Measurements from ENCODE around the gene LEFTY2.

Gene LEFTY2

GRCh38 chr1:225963735-225964530 is 22.9 kb upstream of the LEFTY2 start:
- peaks cover 14% of the 10 kb centered on the region for H3K4me1 Mint-ChIP-seq
- no peak for DNase-seq
- no peaks in the 10 kb centered on the region for H3K27me3 Mint-ChIP-seq
- no peak overlapping the region for H3K27ac Mint-ChIP-seq
- ATAC-seq = no peak
- no peaks in the 10 kb centered on the region for H3K9me3 Mint-ChIP-seq
- no peak overlapping the region for H3K4me3 Mint-ChIP-seq

- DNase-seq = peak; percentile 70 to 76
Measured at GRCh38 chr1:225962440-225962975, 21.5 kb upstream of the LEFTY2 start.

GRCh38 chr1:225961659-225962439 is 20.8 kb upstream of the LEFTY2 start:
- Mint-ChIP-seq H3K27me3 (no peaks in the 10 kb centered on the region), H3K4me3 (no peak overlapping the region), H3K4me1 (peaks cover 29% of the 10 kb centered on the region), H3K9me3 (no peaks in the 10 kb centered on the region), H3K27ac (no peak overlapping the region)
- ATAC-seq (no peak), DNase-seq (no peak)

More at GRCh38 chr1:225962440-225962975, 21.5 kb upstream of the LEFTY2 start:
- H3K27ac Mint-ChIP-seq = no peak overlapping the region
- no peaks in the 10 kb centered on the region for H3K27me3 Mint-ChIP-seq
- H3K4me3 Mint-ChIP-seq = no peak overlapping the region
- H3K9me3 Mint-ChIP-seq = no peaks in the 10 kb centered on the region
- peak; percentile 96 for ATAC-seq
- H3K4me1 Mint-ChIP-seq = peaks cover 24% of the 10 kb centered on the region

GRCh38 chr1:225958041-225958440 is 17.0 kb upstream of the LEFTY2 start:
- Mint-ChIP-seq H3K27ac (no peak overlapping the region), H3K9me3 (no peaks in the 10 kb centered on the region), H3K4me3 (no peak overlapping the region), H3K4me1 (peaks cover 29% of the 10 kb centered on the region), H3K27me3 (no peaks in the 10 kb centered on the region)
- no peak for ATAC-seq
- DNase-seq = no peak

GRCh38 chr1:225954753-225955152 is 13.7 kb upstream of the LEFTY2 start:
- no peaks in the 10 kb centered on the region for H3K9me3 Mint-ChIP-seq
- no peak overlapping the region for H3K27ac Mint-ChIP-seq
- H3K4me3 Mint-ChIP-seq = no peak overlapping the region
- ATAC-seq = no peak
- DNase-seq = no peak
- H3K4me1 Mint-ChIP-seq = peaks cover 21% of the 10 kb centered on the region
- H3K27me3 Mint-ChIP-seq = peaks cover 13% of the 10 kb centered on the region

GRCh38 chr1:225953315-225953714 is 12.3 kb upstream of the LEFTY2 start:
- H3K27me3 Mint-ChIP-seq = peaks cover 13% of the 10 kb centered on the region
- DNase-seq = no peak
- no peaks in the 10 kb centered on the region for H3K9me3 Mint-ChIP-seq
- peaks cover 10% of the 10 kb centered on the region for H3K4me1 Mint-ChIP-seq
- no peak overlapping the region for H3K4me3 Mint-ChIP-seq
- H3K27ac Mint-ChIP-seq = no peak overlapping the region
- ATAC-seq = no peak

- no peak for DNase-seq
- Mint-ChIP-seq H3K27me3 (peaks cover 13% of the 10 kb centered on the region), H3K27ac (no peak overlapping the region), H3K4me3 (no peak overlapping the region), H3K9me3 (no peaks in the 10 kb centered on the region), H3K4me1 (no peaks in the 10 kb centered on the region)
- no peak for ATAC-seq
Measured at GRCh38 chr1:225950905-225951497, 10.0 kb upstream of the LEFTY2 start.

- H3K4me3 Mint-ChIP-seq = no peak overlapping the region
- peaks cover 13% of the 10 kb centered on the region for H3K27me3 Mint-ChIP-seq
- ATAC-seq (no peak), DNase-seq (no peak)
- peaks cover 15% of the 10 kb centered on the region for H3K4me1 Mint-ChIP-seq
- no peaks in the 10 kb centered on the region for H3K9me3 Mint-ChIP-seq
- no peak overlapping the region for H3K27ac Mint-ChIP-seq
Measured at GRCh38 chr1:225949041-225949440, 8.0 kb upstream of the LEFTY2 start.

- Mint-ChIP-seq H3K9me3 (no peaks in the 10 kb centered on the region), H3K27ac (no peak overlapping the region), H3K27me3 (peaks cover 13% of the 10 kb centered on the region), H3K4me3 (no peak overlapping the region), H3K4me1 (peaks cover 15% of the 10 kb centered on the region)
- DNase-seq = no peak
- no peak for ATAC-seq
Measured at GRCh38 chr1:225946803-225947202, 5.8 kb upstream of the LEFTY2 start.

- no peak overlapping the region for H3K27ac Mint-ChIP-seq
- H3K9me3 Mint-ChIP-seq = no peaks in the 10 kb centered on the region
- H3K4me1 Mint-ChIP-seq = peaks cover 15% of the 10 kb centered on the region
Measured at GRCh38 chr1:225946082-225946620, 5.1 kb upstream of the LEFTY2 start.

GRCh38 chr1:225945564-225945963 is 4.5 kb upstream of the LEFTY2 start:
- peak overlapping the region in 1 of 2 donors; percentile 66 for H3K27ac Mint-ChIP-seq
- peaks cover 7% of the 10 kb centered on the region for H3K27me3 Mint-ChIP-seq
- ATAC-seq (no peak), DNase-seq (no peak)
- peak overlapping the region in 1 of 2 donors; percentile 29 for H3K4me3 Mint-ChIP-seq
- peaks cover 15% of the 10 kb centered on the region for H3K4me1 Mint-ChIP-seq
- no peaks in the 10 kb centered on the region for H3K9me3 Mint-ChIP-seq

More at GRCh38 chr1:225946082-225946620, 5.1 kb upstream of the LEFTY2 start:
- H3K27me3 Mint-ChIP-seq = peaks cover 11% of the 10 kb centered on the region
- no peak for DNase-seq
- H3K4me3 Mint-ChIP-seq = no peak overlapping the region
- no peak for ATAC-seq

- no peaks in the 10 kb centered on the region for H3K9me3 Mint-ChIP-seq
- peak; percentile 74 for ATAC-seq
- peaks cover 7% of the 10 kb centered on the region for H3K27me3 Mint-ChIP-seq
- H3K27ac Mint-ChIP-seq = peak overlapping the region in 1 of 2 donors; percentile 95
- no peak for DNase-seq
- peak overlapping the region in 1 of 2 donors; percentile 63 for H3K4me3 Mint-ChIP-seq
- H3K4me1 Mint-ChIP-seq = peaks cover 15% of the 10 kb centered on the region
Measured at GRCh38 chr1:225944951-225945350, 3.9 kb upstream of the LEFTY2 start.

GRCh38 chr1:225944387-225944786 is 3.4 kb upstream of the LEFTY2 start:
- ATAC-seq (no peak), DNase-seq (no peak)
- Mint-ChIP-seq H3K27me3 (peaks cover 7% of the 10 kb centered on the region), H3K27ac (peak overlapping the region in 1 of 2 donors; percentile 95), H3K9me3 (no peaks in the 10 kb centered on the region), H3K4me1 (peaks cover 15% of the 10 kb centered on the region), H3K4me3 (peak overlapping the region in 1 of 2 donors; percentile 63)

- DNase-seq = no peak
- no peak overlapping the region for H3K27ac Mint-ChIP-seq
- H3K4me3 Mint-ChIP-seq = no peak overlapping the region
- peaks cover 15% of the 10 kb centered on the region for H3K4me1 Mint-ChIP-seq
- ATAC-seq = no peak
- H3K9me3 Mint-ChIP-seq = no peaks in the 10 kb centered on the region
- H3K27me3 Mint-ChIP-seq = peaks cover 7% of the 10 kb centered on the region
Measured at GRCh38 chr1:225943582-225943981, 2.6 kb upstream of the LEFTY2 start.

GRCh38 chr1:225942574-225942973 is 1.6 kb upstream of the LEFTY2 start:
- no peak overlapping the region for H3K4me3 Mint-ChIP-seq
- no peak for DNase-seq
- ATAC-seq = no peak
- H3K9me3 Mint-ChIP-seq = no peaks in the 10 kb centered on the region
- peaks cover 15% of the 10 kb centered on the region for H3K4me1 Mint-ChIP-seq
- H3K27ac Mint-ChIP-seq = no peak overlapping the region
- H3K27me3 Mint-ChIP-seq = peaks cover 7% of the 10 kb centered on the region

Measured in stimulated activated naive CD8-positive, alpha-beta T cell treated with anti-CD3 and anti-CD28 coated beads, Interleukin-15, amount 100 ng/mL, for 72 hours (primary cell).